Mesodermal cell (in vitro differentiated cells): ENCODE data around the gene TMEM178A.

Experiments used
- H3K27ac ChIP-seq: 2 replicates; pipeline ENCODE4 v1.7.0; 2013; ENCODE audit warnings: mild to moderate bottlenecking, low read depth, low read length, moderate library complexity; ENCODE audit not compliant: severe bottlenecking
- H3K36me3 ChIP-seq: 2 replicates; pipeline ENCODE4 v1.7.1; 2013; ENCODE audit warnings: mild to moderate bottlenecking, low read length, moderate library complexity; ENCODE audit not compliant: control insufficient read depth, insufficient read depth
- H3K4me1 ChIP-seq: one replicate; pipeline ENCODE4 v1.7.1; 2013; ENCODE audit warnings: mild to moderate bottlenecking, low read length; ENCODE audit not compliant: insufficient read depth, control insufficient read depth, poor library complexity, severe bottlenecking
- H3K4me3 ChIP-seq: 2 replicates; pipeline ENCODE4 v1.7.0; 2013; ENCODE audit warnings: low read length, control low read depth, mild to moderate bottlenecking; ENCODE audit not compliant: insufficient read depth, poor library complexity, severe bottlenecking; ENCODE audit errors: extremely low read depth
- H3K9me3 ChIP-seq: 2 replicates; pipeline ENCODE4 v1.7.1; 2013; ENCODE audit warnings: mild to moderate bottlenecking, low read length, moderate library complexity; ENCODE audit not compliant: control insufficient read depth
- WGBS, 2 experiments: methylation state at CpG; one replicate each; pipeline ENCODE4 v1.1.5; 2013; ENCODE audit warnings: missing lambda C conversion rate in 2 of 2; ENCODE audit not compliant: insufficient coverage in 2 of 2; 5-methylcytosine and 5-hydroxymethylcytosine counted together

TMEM178A gene

GRCh38 chr2:39663187-39663930 lies 2.4 kb upstream of the TMEM178A start:
- H3K4me1 ChIP-seq, result peaks cover 15% of the 10 kb centered on the region
- 80 to 92% methylated on average over 1 to 2 of the region's 2 CpGs for WGBS, 2 experiments
- no peak overlapping the region for H3K4me3 ChIP-seq
- H3K9me3 ChIP-seq, result no peaks in the 10 kb centered on the region
- no peaks in the 10 kb centered on the region for H3K36me3 ChIP-seq
- H3K27ac ChIP-seq, result no peak overlapping the region

DNA sequence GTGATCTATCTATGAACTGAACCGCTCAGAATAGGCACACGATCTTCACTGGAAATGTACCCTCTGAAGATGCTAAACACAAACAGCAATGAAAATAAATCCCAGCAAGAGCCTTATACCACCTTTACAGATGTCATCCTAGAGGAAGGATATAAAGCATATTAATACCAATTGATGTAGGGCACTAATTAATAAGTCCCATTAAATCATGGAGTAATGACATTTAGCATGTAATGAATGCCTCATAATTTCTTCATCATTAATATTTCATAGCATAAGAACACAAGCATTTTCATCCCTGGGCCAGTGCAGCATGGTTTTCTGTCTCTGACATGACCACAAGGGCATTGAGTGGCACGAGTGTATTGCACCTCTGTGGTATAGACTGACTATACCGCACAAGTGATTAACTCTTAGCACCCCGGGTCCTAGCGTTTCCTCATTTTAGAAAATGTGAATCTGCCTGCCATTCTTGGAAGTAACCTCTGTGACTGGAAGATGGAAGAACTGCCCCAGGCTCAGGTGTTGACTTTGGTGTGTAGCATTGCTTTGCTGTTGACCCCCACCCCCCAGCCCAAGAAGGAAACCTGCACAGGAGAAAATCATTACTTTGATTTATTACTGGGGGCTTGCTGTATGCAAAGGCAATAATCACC lies 1.4 kb upstream of the TMEM178A start:
- Histone ChIP-seq H3K4me3 (no peak overlapping the region), H3K27ac (no peak overlapping the region), H3K4me1 (peaks cover 15% of the 10 kb centered on the region), H3K9me3 (no peaks in the 10 kb centered on the region), H3K36me3 (no peaks in the 10 kb centered on the region)
- 80 to 82% methylated on average over 2 to 3 of the region's 6 CpGs for WGBS, 2 experiments

GRCh38 chr2:39664888-39665591 lies 677 bp upstream of the TMEM178A start:
- Histone ChIP-seq H3K4me1 (peaks cover 15% of the 10 kb centered on the region), H3K4me3 (peak overlapping the region; percentile 45), H3K36me3 (no peaks in the 10 kb centered on the region), H3K27ac (no peak overlapping the region), H3K9me3 (no peaks in the 10 kb centered on the region)
- 9 to 13% methylated on average over 21 to 22 of the region's 26 CpGs for WGBS, 2 experiments

DNA sequence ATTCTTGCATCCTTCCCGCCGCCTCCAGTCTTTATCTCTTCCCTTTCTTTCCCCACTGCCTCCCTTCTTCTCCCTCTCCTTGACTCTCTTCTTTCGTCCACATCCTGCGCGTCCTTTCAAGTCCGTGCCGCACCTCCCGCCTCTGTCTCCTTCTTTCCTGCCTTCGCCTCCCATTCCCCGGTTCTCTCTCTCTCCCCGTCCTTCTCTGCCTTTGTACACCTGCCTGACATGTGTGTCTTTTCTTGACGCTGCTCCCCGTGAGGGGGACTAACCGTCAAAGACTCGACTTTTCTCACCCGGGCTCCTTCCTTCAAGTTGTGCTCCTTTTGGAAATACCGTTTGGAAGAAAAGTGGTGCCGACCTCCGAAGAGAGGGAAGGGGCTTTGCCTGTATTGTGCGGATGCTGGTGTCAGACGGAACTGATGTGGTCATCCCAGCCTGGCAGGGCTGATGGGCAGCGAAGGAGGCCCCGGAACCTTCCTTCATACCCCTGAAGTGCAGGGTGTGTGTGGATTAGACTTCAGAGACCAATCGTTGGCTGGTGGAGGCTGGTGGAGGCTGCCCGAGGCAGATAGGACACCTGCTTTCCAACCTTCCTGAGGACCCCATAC lies 879 bp downstream of the TMEM178A start:
- 0 to 2% methylated on average over 16 to 18 of the region's 25 CpGs for WGBS, 2 experiments
- Histone ChIP-seq H3K4me3 (peak overlapping the region; percentile 45), H3K27ac (no peak overlapping the region), H3K36me3 (no peaks in the 10 kb centered on the region), H3K4me1 (peaks cover 8% of the 10 kb centered on the region), H3K9me3 (no peaks in the 10 kb centered on the region)

DNA sequence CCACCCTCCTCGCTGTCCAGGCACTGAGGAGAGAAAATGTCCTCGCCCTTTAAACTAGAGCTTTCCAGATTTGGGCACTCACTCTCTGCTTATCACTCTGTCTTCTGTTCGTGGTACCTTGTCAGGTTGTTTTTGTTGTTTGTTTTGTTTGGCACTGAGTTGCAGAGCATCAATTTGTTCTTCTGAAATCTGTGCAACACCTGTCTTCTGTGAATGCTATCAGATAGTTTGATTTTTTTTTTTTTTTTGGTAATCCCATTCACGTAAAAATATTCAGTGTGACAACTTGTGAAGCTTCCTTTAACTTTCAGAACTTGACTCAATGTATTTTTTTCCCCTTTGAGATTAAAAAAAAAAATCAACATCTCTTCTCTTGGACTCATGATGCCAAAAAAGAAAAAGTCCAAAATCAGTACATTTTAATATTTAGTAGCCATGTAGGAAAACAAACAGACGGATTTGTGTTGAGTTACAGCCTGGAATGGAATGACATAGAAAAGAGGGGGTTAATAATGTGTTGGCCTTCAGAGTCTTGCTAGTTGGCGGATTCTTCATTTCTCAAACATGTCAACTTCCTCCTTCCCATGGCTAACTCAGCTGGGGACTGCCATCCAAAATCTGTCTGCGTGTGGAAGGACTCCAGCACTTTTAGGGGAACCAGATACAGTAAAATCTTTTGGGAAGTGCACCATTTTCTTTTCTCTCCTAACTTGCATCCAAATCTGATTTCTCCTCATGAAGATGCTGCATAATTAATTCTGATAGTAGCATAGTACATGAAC lies 1.6 kb downstream of the TMEM178A start:
- WGBS, 2 experiments, result 39 to 67% methylated on average over 1 to 2 of the region's 7 CpGs
- H3K4me1 ChIP-seq, result peaks cover 8% of the 10 kb centered on the region
- no peaks in the 10 kb centered on the region for H3K9me3 ChIP-seq
- no peaks in the 10 kb centered on the region for H3K36me3 ChIP-seq
- no peak overlapping the region for H3K27ac ChIP-seq
- peak overlapping the region; percentile 45 for H3K4me3 ChIP-seq

- Histone ChIP-seq H3K4me1 (peaks cover 8% of the 10 kb centered on the region), H3K9me3 (no peaks in the 10 kb centered on the region), H3K4me3 (no peak overlapping the region), H3K27ac (no peak overlapping the region), H3K36me3 (no peaks in the 10 kb centered on the region)
These were observed 2.2 kb downstream of the TMEM178A start for GRCh38 chr2:39667886-39668276.

DNA sequence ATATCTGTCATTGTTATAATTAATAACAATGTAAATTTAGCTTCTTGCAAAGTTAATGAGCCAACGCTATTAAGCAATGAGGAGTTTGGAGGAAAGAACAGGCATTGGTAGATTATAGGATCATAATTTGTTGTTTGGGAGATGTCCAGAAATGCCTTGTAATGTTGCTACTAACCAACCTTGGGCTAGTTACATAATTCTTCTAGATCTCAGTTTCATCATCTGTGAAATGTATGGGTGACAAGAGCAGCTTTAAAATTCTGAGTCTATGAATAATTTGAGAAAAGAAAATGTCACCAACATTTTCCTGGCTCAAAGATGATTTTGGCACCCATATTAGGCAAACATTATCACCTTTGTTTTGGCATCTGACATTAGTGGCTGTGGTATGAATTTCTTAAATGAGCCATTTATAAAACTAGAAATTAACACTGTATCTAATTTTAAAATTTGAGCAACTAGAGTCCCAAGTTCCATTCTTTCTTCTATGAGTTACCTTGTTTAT lies 2.9 kb downstream of the TMEM178A start:
- WGBS, 2 experiments, result 86% methylated on average over 1 of the region's 1 CpG; no CpG with 5 or more reads in 1 of the 2 experiments
- Histone ChIP-seq H3K4me3 (no peak overlapping the region), H3K4me1 (peaks cover 8% of the 10 kb centered on the region), H3K27ac (no peak overlapping the region), H3K9me3 (no peaks in the 10 kb centered on the region), H3K36me3 (no peaks in the 10 kb centered on the region)

DNA sequence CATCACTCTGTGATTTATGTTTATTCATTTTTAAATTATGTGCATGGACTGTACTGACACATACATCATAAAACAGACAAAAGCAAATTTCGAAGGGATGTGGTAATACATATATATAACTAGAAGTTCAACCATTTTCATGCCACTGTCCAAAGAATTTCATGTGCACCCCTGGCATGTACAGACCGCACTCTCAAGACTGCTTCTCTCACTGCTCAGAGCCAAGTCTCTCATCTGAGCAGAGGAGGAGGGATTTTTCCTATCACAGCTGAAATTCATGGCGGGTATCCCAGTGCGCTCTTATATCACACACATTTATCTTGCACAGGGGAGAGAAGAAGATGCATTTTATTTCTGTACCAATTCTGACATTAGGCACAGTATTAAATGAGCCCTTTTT lies 5.9 kb downstream of the TMEM178A start:
- Histone ChIP-seq H3K9me3 (no peaks in the 10 kb centered on the region), H3K4me3 (no peak overlapping the region), H3K27ac (no peak overlapping the region), H3K36me3 (no peaks in the 10 kb centered on the region), H3K4me1 (peaks cover 5% of the 10 kb centered on the region)
- no CpG with 5 or more reads among the region's 4 CpGs for WGBS, 2 experiments

DNA sequence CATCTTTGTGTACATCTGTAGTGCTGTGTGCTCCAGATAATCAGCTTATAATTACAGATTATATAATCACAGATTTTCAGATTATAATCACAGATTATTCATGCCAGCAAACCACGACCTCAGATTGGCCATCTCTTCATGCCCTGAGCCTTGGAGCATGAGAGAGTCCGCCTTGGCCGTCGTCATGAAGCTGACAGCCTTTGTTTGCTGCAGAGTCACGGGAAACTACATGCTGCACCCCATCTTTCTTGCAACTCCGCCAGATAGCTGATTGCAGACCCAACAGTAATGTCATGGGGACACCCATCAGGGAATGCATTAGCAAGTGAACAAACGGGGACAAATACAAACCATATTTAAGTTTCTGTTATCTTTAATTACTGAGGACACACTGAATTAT lies 7.3 kb downstream of the TMEM178A start:
- Histone ChIP-seq H3K36me3 (no peaks in the 10 kb centered on the region), H3K4me3 (no peak overlapping the region), H3K4me1 (no peaks in the 10 kb centered on the region), H3K9me3 (no peaks in the 10 kb centered on the region), H3K27ac (no peak overlapping the region)
- WGBS, 2 experiments, result 83 to 88% methylated on average over 6 of the region's 7 CpGs

DNA sequence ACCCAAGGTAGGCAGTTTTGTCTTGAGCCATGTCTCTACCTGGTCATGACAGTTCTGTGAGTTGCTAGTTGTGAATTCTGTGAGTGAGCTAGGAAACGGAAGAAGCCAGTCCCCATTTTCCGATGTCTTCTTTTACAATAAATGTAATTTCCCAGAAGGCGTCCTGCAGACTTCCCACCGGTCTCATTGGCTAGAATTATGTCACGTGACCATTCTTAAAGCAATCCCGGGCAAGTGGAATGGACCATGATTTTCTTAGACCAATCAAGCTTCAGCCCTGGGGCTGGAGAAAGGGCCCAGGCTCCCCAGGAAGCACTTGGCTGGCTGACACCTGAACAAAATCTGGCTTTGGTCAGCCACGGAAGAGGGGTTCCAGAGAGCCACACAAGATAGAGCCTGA lies 10.6 kb downstream of the TMEM178A start:
- Histone ChIP-seq H3K4me3 (no peak overlapping the region), H3K36me3 (no peaks in the 10 kb centered on the region), H3K9me3 (no peaks in the 10 kb centered on the region), H3K4me1 (no peaks in the 10 kb centered on the region), H3K27ac (no peak overlapping the region)
- WGBS, 2 experiments, result 93 to 96% methylated on average over 7 of the region's 7 CpGs
